Measurements from ENCODE around the gene RAB31.

Gene RAB31

GRCh38 chr18:9817725-9818422 lies 109.8 kb downstream of the RAB31 start:
- H3K4me1 ChIP-seq (ENCODE audit: insufficient read depth, low read length) = no peaks in the 10 kb centered on the region
- H3K9me3 ChIP-seq (ENCODE audit: low read length) = no peaks in the 10 kb centered on the region
- H3K9ac ChIP-seq (ENCODE audit: low read length) = no peak overlapping the region

GRCh38 chr18:9818423-9818734 lies 110.3 kb downstream of the RAB31 start:
- Histone ChIP-seq H3K4me3 (ENCODE audit: low read depth in 1 of 2, low read length in 2 of 2) (no peak overlapping the region), H3K36me3 (ENCODE audit: insufficient read depth, low read length) (peaks cover 6% of the 10 kb centered on the region), H3K27me3 (ENCODE audit: control insufficient read depth in 1 of 2, insufficient read depth in 2 of 2, low read length in 2 of 2) (no peaks in the 10 kb centered on the region), H3K9ac (ENCODE audit: low read length) (no peak overlapping the region), H3K4me1 (ENCODE audit: insufficient read depth, low read length) (no peaks in the 10 kb centered on the region), H3K9me3 (ENCODE audit: low read length) (no peaks in the 10 kb centered on the region), H3K27ac (ENCODE audit: low read depth, low read length) (no peak overlapping the region)

More at GRCh38 chr18:9817725-9818422, 109.8 kb downstream of the RAB31 start:
- Histone ChIP-seq H3K4me3 (ENCODE audit: low read depth in 1 of 2, low read length in 2 of 2) (no peak overlapping the region), H3K27me3 (ENCODE audit: control insufficient read depth in 1 of 2, insufficient read depth in 2 of 2, low read length in 2 of 2) (no peaks in the 10 kb centered on the region), H3K27ac (ENCODE audit: low read depth, low read length) (no peak overlapping the region), H3K36me3 (ENCODE audit: insufficient read depth, low read length) (peaks cover 6% of the 10 kb centered on the region)

- peaks cover 6% of the 10 kb centered on the region for H3K36me3 ChIP-seq (ENCODE audit: insufficient read depth, low read length)
- no peaks in the 10 kb centered on the region for H3K27me3 ChIP-seq (ENCODE audit: control insufficient read depth in 1 of 2, insufficient read depth in 2 of 2, low read length in 2 of 2)
- peaks cover 16% of the 10 kb centered on the region for H3K4me1 ChIP-seq (ENCODE audit: insufficient read depth, low read length)
- no peak overlapping the region for H3K9ac ChIP-seq (ENCODE audit: low read length)
- H3K9me3 ChIP-seq (ENCODE audit: low read length) = no peaks in the 10 kb centered on the region
- no peak overlapping the region for H3K4me3 ChIP-seq (ENCODE audit: low read depth in 1 of 2, low read length in 2 of 2)
- H3K27ac ChIP-seq (ENCODE audit: low read depth, low read length) = no peak overlapping the region
These were observed 112.0 kb downstream of the RAB31 start for GRCh38 chr18:9820127-9820526.

- Histone ChIP-seq H3K9ac (ENCODE audit: low read length) (no peak overlapping the region), H3K27ac (ENCODE audit: low read depth, low read length) (no peak overlapping the region), H3K27me3 (ENCODE audit: control insufficient read depth in 1 of 2, insufficient read depth in 2 of 2, low read length in 2 of 2) (no peaks in the 10 kb centered on the region), H3K4me1 (ENCODE audit: insufficient read depth, low read length) (peaks cover 22% of the 10 kb centered on the region), H3K4me3 (ENCODE audit: low read depth in 1 of 2, low read length in 2 of 2) (no peak overlapping the region), H3K36me3 (ENCODE audit: insufficient read depth, low read length) (peaks cover 6% of the 10 kb centered on the region), H3K9me3 (ENCODE audit: low read length) (no peaks in the 10 kb centered on the region)
These were observed 112.6 kb downstream of the RAB31 start for GRCh38 chr18:9820719-9821118.

- Histone ChIP-seq H3K27ac (ENCODE audit: low read depth, low read length) (no peak overlapping the region), H3K9me3 (ENCODE audit: low read length) (no peaks in the 10 kb centered on the region), H3K27me3 (ENCODE audit: control insufficient read depth in 1 of 2, insufficient read depth in 2 of 2, low read length in 2 of 2) (no peaks in the 10 kb centered on the region), H3K36me3 (ENCODE audit: insufficient read depth, low read length) (no peaks in the 10 kb centered on the region), H3K4me1 (ENCODE audit: insufficient read depth, low read length) (peaks cover 37% of the 10 kb centered on the region), H3K4me3 (ENCODE audit: low read depth in 1 of 2, low read length in 2 of 2) (no peak overlapping the region), H3K9ac (ENCODE audit: low read length) (no peak overlapping the region)
These were observed 114.6 kb downstream of the RAB31 start for GRCh38 chr18:9822587-9823185.

GRCh38 chr18:9823805-9824473 lies 115.8 kb downstream of the RAB31 start:
- no peaks in the 10 kb centered on the region for H3K36me3 ChIP-seq (ENCODE audit: insufficient read depth, low read length)
- no peaks in the 10 kb centered on the region for H3K9me3 ChIP-seq (ENCODE audit: low read length)
- H3K4me3 ChIP-seq (ENCODE audit: low read depth in 1 of 2, low read length in 2 of 2) = no peak overlapping the region
- no peak overlapping the region for H3K9ac ChIP-seq (ENCODE audit: low read length)
- peaks cover 42% of the 10 kb centered on the region for H3K4me1 ChIP-seq (ENCODE audit: insufficient read depth, low read length)
- H3K27me3 ChIP-seq (ENCODE audit: control insufficient read depth in 1 of 2, insufficient read depth in 2 of 2, low read length in 2 of 2) = no peaks in the 10 kb centered on the region
- peak overlapping the region; percentile 62 for H3K27ac ChIP-seq (ENCODE audit: low read depth, low read length)

GRCh38 chr18:9824474-9824832 lies 116.4 kb downstream of the RAB31 start:
- Histone ChIP-seq H3K4me3 (ENCODE audit: low read depth in 1 of 2, low read length in 2 of 2) (no peak overlapping the region), H3K27me3 (ENCODE audit: control insufficient read depth in 1 of 2, insufficient read depth in 2 of 2, low read length in 2 of 2) (no peaks in the 10 kb centered on the region), H3K9me3 (ENCODE audit: low read length) (no peaks in the 10 kb centered on the region), H3K4me1 (ENCODE audit: insufficient read depth, low read length) (peaks cover 42% of the 10 kb centered on the region), H3K9ac (ENCODE audit: low read length) (no peak overlapping the region), H3K27ac (ENCODE audit: low read depth, low read length) (peak overlapping the region; percentile 79), H3K36me3 (ENCODE audit: insufficient read depth, low read length) (no peaks in the 10 kb centered on the region)

GRCh38 chr18:9824952-9825371 lies 116.9 kb downstream of the RAB31 start:
- Histone ChIP-seq H3K4me3 (ENCODE audit: low read depth in 1 of 2, low read length in 2 of 2) (no peak overlapping the region), H3K27me3 (ENCODE audit: control insufficient read depth in 1 of 2, insufficient read depth in 2 of 2, low read length in 2 of 2) (no peaks in the 10 kb centered on the region), H3K9ac (ENCODE audit: low read length) (no peak overlapping the region), H3K27ac (ENCODE audit: low read depth, low read length) (peak overlapping the region; percentile 79), H3K4me1 (ENCODE audit: insufficient read depth, low read length) (peaks cover 42% of the 10 kb centered on the region), H3K36me3 (ENCODE audit: insufficient read depth, low read length) (no peaks in the 10 kb centered on the region), H3K9me3 (ENCODE audit: low read length) (no peaks in the 10 kb centered on the region)

- Histone ChIP-seq H3K4me1 (ENCODE audit: insufficient read depth, low read length) (peaks cover 42% of the 10 kb centered on the region), H3K9ac (ENCODE audit: low read length) (no peak overlapping the region), H3K27ac (ENCODE audit: low read depth, low read length) (peak overlapping the region; percentile 79)
These were observed 117.5 kb downstream of the RAB31 start for GRCh38 chr18:9825571-9826073.

GRCh38 chr18:9826685-9827084 lies 118.6 kb downstream of the RAB31 start:
- peak overlapping the region; percentile 41 for H3K27ac ChIP-seq (ENCODE audit: low read depth, low read length)
- peaks cover 42% of the 10 kb centered on the region for H3K4me1 ChIP-seq (ENCODE audit: insufficient read depth, low read length)
- H3K9ac ChIP-seq (ENCODE audit: low read length) = no peak overlapping the region

More at GRCh38 chr18:9825571-9826073, 117.5 kb downstream of the RAB31 start:
- Histone ChIP-seq H3K9me3 (ENCODE audit: low read length) (no peaks in the 10 kb centered on the region), H3K36me3 (ENCODE audit: insufficient read depth, low read length) (no peaks in the 10 kb centered on the region), H3K27me3 (ENCODE audit: control insufficient read depth in 1 of 2, insufficient read depth in 2 of 2, low read length in 2 of 2) (no peaks in the 10 kb centered on the region), H3K4me3 (ENCODE audit: low read depth in 1 of 2, low read length in 2 of 2) (no peak overlapping the region)

GRCh38 chr18:9827211-9827792 lies 119.2 kb downstream of the RAB31 start:
- H3K4me1 ChIP-seq (ENCODE audit: insufficient read depth, low read length) = peaks cover 42% of the 10 kb centered on the region
- no peaks in the 10 kb centered on the region for H3K36me3 ChIP-seq (ENCODE audit: insufficient read depth, low read length)
- H3K27ac ChIP-seq (ENCODE audit: low read depth, low read length) = peak overlapping the region; percentile 41
- no peaks in the 10 kb centered on the region for H3K27me3 ChIP-seq (ENCODE audit: control insufficient read depth in 1 of 2, insufficient read depth in 2 of 2, low read length in 2 of 2)
- no peak overlapping the region for H3K9ac ChIP-seq (ENCODE audit: low read length)
- H3K9me3 ChIP-seq (ENCODE audit: low read length) = no peaks in the 10 kb centered on the region
- no peak overlapping the region for H3K4me3 ChIP-seq (ENCODE audit: low read depth in 1 of 2, low read length in 2 of 2)

More at GRCh38 chr18:9826685-9827084, 118.6 kb downstream of the RAB31 start:
- Histone ChIP-seq H3K27me3 (ENCODE audit: control insufficient read depth in 1 of 2, insufficient read depth in 2 of 2, low read length in 2 of 2) (no peaks in the 10 kb centered on the region), H3K9me3 (ENCODE audit: low read length) (no peaks in the 10 kb centered on the region), H3K36me3 (ENCODE audit: insufficient read depth, low read length) (no peaks in the 10 kb centered on the region), H3K4me3 (ENCODE audit: low read depth in 1 of 2, low read length in 2 of 2) (no peak overlapping the region)

Measured in muscle layer of colon (tissue), 2 donors.